Ovary (tissue), 9 donors: Measurements from ENCODE around the gene XXYLT1. TPM values are rescaled to one million over a fixed set of nuclear protein-coding genes. Genes with fewer than 3 reads are reported as not detected.
"Not testable (repeated sequence)": the region's sequence is repeated elsewhere in the genome, so short reads cannot be mapped to it uniquely, and the experiment has no call there.

ENCODE experiments used
- DNase-seq, 5 donors: peaks; one replicate each; pipeline ENCODE4 v3.0.0-alpha.2; 2019 to 2020
- H3K27ac ChIP-seq, 2 donors: fragments of 200-600 bp; one replicate each; pipeline versions ENCODE4 v1.5.1 to v1.8.0; 2019 to 2022
- H3K27me3 ChIP-seq: fragments of 200-600 bp; one replicate; pipeline ENCODE4 v1.8.0; 2022
- H3K36me3 ChIP-seq: fragments of 200-600 bp; sonication (generic); one replicate; pipeline ENCODE4 v1.5.1; 2019
- H3K4me1 ChIP-seq: one replicate; pipeline ENCODE4 v1.8.1; 2013; ENCODE audit warnings: mild to moderate bottlenecking, moderate library complexity; ENCODE audit not compliant: insufficient read depth
- H3K4me3 ChIP-seq: fragments of 200-600 bp; sonication (generic); one replicate; pipeline ENCODE4 v1.5.1; 2017
- H3K9me3 ChIP-seq, 2 donors: fragments of 200-600 bp in 1 of 2; sonication (generic) in 1 of 2; one replicate each; pipeline versions ENCODE4 v1.5.1 to v1.8.1; 2013 to 2019; ENCODE audit warnings: mild to moderate bottlenecking in 1 of 2, moderate library complexity in 1 of 2
- CTCF ChIP-seq, 3 donors: fragments of 450-650 bp in 2 of 3; fragments of 200-600 bp in 1 of 3; IDR thresholded peaks; one replicate each; pipeline versions ENCODE4 v1.5.1 to v1.8.0; 2016 to 2022; ENCODE audit warnings: antibody characterized with exemption in 3 of 3, mild to moderate bottlenecking in 1 of 3
- EP300 ChIP-seq: sonication (generic); formaldehyde crosslinking; IDR thresholded peaks from one replicate; pipeline ENCODE4 v1.6.1; 2017; ENCODE audit warnings: antibody characterized with exemption
- POLR2A ChIP-seq: fragments of 450-650 bp; IDR thresholded peaks from one replicate; pipeline ENCODE4 v1.6.1; 2017; ENCODE audit warnings: antibody characterized with exemption, mild to moderate bottlenecking, moderate library complexity
- WGBS, 3 donors: extraction: QIAGEN DNeasy Blood & Tissue Kit in 1 of 3; methylation state at CpG; one replicate each; pipeline versions ENCODE4 v1.1.5 to v1.1.7; 2013 to 2017; 5-methylcytosine and 5-hydroxymethylcytosine counted together
- intact Hi-C, 4 donors: fragments of 100-400 bp; cut with DNase I; formaldehyde crosslinking; loops; one replicate each; pipeline versions ENCODE4 v1.11.0 to v1.15.1; 2022 to 2023
- polyA plus RNA-seq, 2 donors: library from polyadenylated mRNA; stranded (reverse); fragments of 200-250 nt in 1 of 2; fragments of 350-450 nt in 1 of 2; fragmentation: Illumina TruSeq in 1 of 2; extraction: RNeasy Lipid Tissue Mini Kit (QIAGEN cat#74804) in 1 of 2; gene quantifications; one replicate each; pipeline ENCODE4 v1.2.3, GENCODE V29; 2013 to 2014
- total RNA-seq, 7 donors: library from RNA; depleted of rRNA in 2 of 7; stranded (reverse); fragments of >200 nt in 2 of 7; fragmentation: NEBNext Ultra II Directional in 3 of 7; extraction: Animal tissue kit (Norgen Biotek cat#: 25700) in 3 of 7; gene quantifications; one replicate each; pipeline versions ENCODE4 v1.1.0 to v1.2.4, GENCODE V29; 2016 to 2023
- donor health status: DM: no; HTN: no; CAD: no; lungs with moderate emphysema.
- donor health status: DM: no; HTN: no; CAD: no.
- donor health status: Bipolar disorder and iron deficiency.
- donor health status: DM: yes; HTN: yes; CAD: no.
- donor health status: DM: no; HTN: no; CAD: no.
- donor health status: DM: yes; HTN: yes; CAD: no.

XXYLT1 gene
- total and polyA plus RNA-seq, 9 donors, result 5.6 to 13.6 (median 10.2) TPM

- Histone ChIP-seq H3K27me3 (no peaks in the 10 kb centered on the region), H3K9me3 (no peaks in the 10 kb centered on the region), H3K4me3 (no peak overlapping the region), H3K27ac (no peak overlapping the region), H3K36me3 (no peaks in the 10 kb centered on the region), H3K4me1 (peaks cover 4% of the 10 kb centered on the region)
- 88% methylated on average over 10 of the region's 10 CpGs for WGBS, 3 donors
- no peak for DNase-seq
- TF ChIP-seq CTCF (IDR thresholded peaks at IDR 0.05) (no peak), EP300 (no peak), POLR2A (no peak)
- intact Hi-C loops, result loop anchor here (5.0 to 10.0 kb wide), 3 partner anchors 422 to 427 kb away; partner anchors contain the start of gene FAM43A (in 2 of the 4)
These were observed 161.8 kb downstream of the XXYLT1 start for GRCh38 chr3:195109098-195109657.

- no peak for DNase-seq
- Histone ChIP-seq H3K27me3 (no peaks in the 10 kb centered on the region), H3K36me3 (no peaks in the 10 kb centered on the region), H3K4me3 (no peak overlapping the region), H3K9me3 (no peaks in the 10 kb centered on the region), H3K27ac (no peak overlapping the region), H3K4me1 (peaks cover 4% of the 10 kb centered on the region)
- no peak for TF ChIP-seq EP300
- TF ChIP-seq POLR2A, result no peak
- TF ChIP-seq CTCF (IDR thresholded peaks at IDR 0.05), result no peak
- intact Hi-C loops, result loop anchor here (5.0 to 10.0 kb wide), 3 partner anchors 420 to 425 kb away; partner anchors contain the start of gene FAM43A (in 2 of the 4)
- WGBS, 3 donors, result 55 to 76% (median 72%) methylated on average over 8 of the region's 8 CpGs
These were observed 163.4 kb downstream of the XXYLT1 start for GRCh38 chr3:195107593-195107992.

- H3K36me3 ChIP-seq, H3K9me3 ChIP-seq, H3K4me3 ChIP-seq, DNase-seq, H3K27ac ChIP-seq, H3K4me1 ChIP-seq, H3K27me3 ChIP-seq: not testable (repeated sequence)
- intact Hi-C loops, result loop anchor here (5.0 to 10.0 kb wide), 3 partner anchors 420 to 425 kb away; partner anchors contain the start of gene FAM43A (in 2 of the 4)
- WGBS, 3 donors, result 78 to 84% (median 82%) methylated on average over 17 of the region's 17 CpGs
These were observed 163.9 kb downstream of the XXYLT1 start for GRCh38 chr3:195107031-195107430.

GRCh38 chr3:195106418-195106906 is 164.5 kb downstream of the XXYLT1 start:
- TF ChIP-seq CTCF (IDR thresholded peaks at IDR 0.05) (peak; percentile 90 to 98 (median 96)), POLR2A (no peak)
- no peaks in the 10 kb centered on the region for H3K36me3 ChIP-seq
- no peaks in the 10 kb centered on the region for H3K27me3 ChIP-seq
- H3K27ac ChIP-seq, result no peak overlapping the region
- H3K4me1 ChIP-seq, result peaks cover 4% of the 10 kb centered on the region
- H3K4me3 ChIP-seq, result no peak overlapping the region
- no peaks in the 10 kb centered on the region for H3K9me3 ChIP-seq
- DNase-seq, result peak; percentile 53 to 80 (median 69)
- intact Hi-C loops, result loop anchor here (5.0 to 10.0 kb wide), 3 partner anchors 419 to 424 kb away; partner anchors contain the start of gene FAM43A (in 2 of the 4)
- 3 to 5% (median 4%) methylated on average over 28 to 29 of the region's 29 CpGs for WGBS, 3 donors

- intact Hi-C loops, result loop anchor here (5.0 to 10.0 kb wide), 3 partner anchors 419 to 424 kb away; partner anchors contain the start of gene FAM43A (in 2 of the 4)
- no peaks in the 10 kb centered on the region for H3K36me3 ChIP-seq
- TF ChIP-seq CTCF (IDR thresholded peaks at IDR 0.05), result no peak
- TF ChIP-seq EP300, result no peak
- TF ChIP-seq POLR2A, result no peak
- 78 to 79% (median 79%) methylated on average over 12 of the region's 12 CpGs for WGBS, 3 donors
- no peaks in the 10 kb centered on the region for H3K9me3 ChIP-seq
- H3K4me1 ChIP-seq, result peaks cover 4% of the 10 kb centered on the region
- no peak overlapping the region for H3K4me3 ChIP-seq
- no peak for DNase-seq
- no peak overlapping the region for H3K27ac ChIP-seq
- no peaks in the 10 kb centered on the region for H3K27me3 ChIP-seq
These were observed 165.0 kb downstream of the XXYLT1 start for GRCh38 chr3:195105841-195106417.
